CD4-positive, alpha-beta T cell treated with Interferon alpha-2 for 1 hour (primary cell): ENCODE data around the gene PERM1.
A peak's percentile ranks its signal among the peaks of the same experiment; 100 is the strongest.
"Not testable (repeated sequence)": the region's sequence is repeated elsewhere in the genome, so short reads cannot be mapped to it uniquely, and the experiment has no call there.

Experiments used
- DNase-seq, 2 donors: peaks; one replicate each; pipeline ENCODE4 v3.0.0-alpha.2; 2020 to 2022

The PERM1 gene, protein sequence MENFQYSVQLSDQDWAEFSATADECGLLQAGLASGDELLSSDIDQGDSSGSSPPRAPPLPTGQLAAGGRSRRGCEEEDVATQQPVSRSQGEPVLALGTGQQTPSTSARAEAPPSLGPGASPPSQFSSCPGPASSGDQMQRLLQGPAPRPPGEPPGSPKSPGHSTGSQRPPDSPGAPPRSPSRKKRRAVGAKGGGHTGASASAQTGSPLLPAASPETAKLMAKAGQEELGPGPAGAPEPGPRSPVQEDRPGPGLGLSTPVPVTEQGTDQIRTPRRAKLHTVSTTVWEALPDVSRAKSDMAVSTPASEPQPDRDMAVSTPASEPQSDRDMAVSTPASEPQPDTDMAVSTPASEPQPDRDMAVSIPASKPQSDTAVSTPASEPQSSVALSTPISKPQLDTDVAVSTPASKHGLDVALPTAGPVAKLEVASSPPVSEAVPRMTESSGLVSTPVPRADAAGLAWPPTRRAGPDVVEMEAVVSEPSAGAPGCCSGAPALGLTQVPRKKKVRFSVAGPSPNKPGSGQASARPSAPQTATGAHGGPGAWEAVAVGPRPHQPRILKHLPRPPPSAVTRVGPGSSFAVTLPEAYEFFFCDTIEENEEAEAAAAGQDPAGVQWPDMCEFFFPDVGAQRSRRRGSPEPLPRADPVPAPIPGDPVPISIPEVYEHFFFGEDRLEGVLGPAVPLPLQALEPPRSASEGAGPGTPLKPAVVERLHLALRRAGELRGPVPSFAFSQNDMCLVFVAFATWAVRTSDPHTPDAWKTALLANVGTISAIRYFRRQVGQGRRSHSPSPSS

GRCh38 chr1:981955-982558 lies at the start of gene PERM1:
Gene PERM1 (minus strand): TSS chr1:982093. CDS start chr1:981029, 1,064 bp downstream.
- DNase-seq: no peak

GRCh38 chr1:1030867-1031658 lies 49.2 kb upstream of the PERM1 start:
- DNase-seq: not testable (repeated sequence)

- DNase-seq: no peak
Measured at GRCh38 chr1:1027791-1028190, 45.9 kb upstream of the PERM1 start.

- DNase-seq: no peak
Measured at GRCh38 chr1:1026599-1027413, 44.9 kb upstream of the PERM1 start.

DNA sequence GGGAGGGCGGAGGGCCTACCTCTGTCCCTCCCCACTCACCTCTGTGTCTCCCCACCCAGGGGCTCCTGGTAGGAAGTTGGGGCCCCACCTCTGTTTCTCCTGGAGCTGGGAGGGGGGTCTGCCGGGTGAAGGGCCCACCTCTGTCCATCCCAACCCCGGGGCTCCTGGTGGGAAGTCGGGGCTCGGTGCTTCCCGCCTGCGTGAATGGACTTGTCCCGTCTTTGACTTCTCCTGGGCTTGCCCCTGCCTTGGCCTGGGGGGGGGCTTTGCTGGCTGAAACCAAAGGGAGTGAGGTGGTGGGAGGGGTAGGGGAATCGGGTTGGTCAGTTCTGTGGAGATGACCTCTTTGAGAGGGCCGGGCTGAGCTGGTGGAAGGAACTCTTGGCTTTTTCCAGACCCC lies 43.8 kb upstream of the PERM1 start:
- no peak for DNase-seq

DNA sequence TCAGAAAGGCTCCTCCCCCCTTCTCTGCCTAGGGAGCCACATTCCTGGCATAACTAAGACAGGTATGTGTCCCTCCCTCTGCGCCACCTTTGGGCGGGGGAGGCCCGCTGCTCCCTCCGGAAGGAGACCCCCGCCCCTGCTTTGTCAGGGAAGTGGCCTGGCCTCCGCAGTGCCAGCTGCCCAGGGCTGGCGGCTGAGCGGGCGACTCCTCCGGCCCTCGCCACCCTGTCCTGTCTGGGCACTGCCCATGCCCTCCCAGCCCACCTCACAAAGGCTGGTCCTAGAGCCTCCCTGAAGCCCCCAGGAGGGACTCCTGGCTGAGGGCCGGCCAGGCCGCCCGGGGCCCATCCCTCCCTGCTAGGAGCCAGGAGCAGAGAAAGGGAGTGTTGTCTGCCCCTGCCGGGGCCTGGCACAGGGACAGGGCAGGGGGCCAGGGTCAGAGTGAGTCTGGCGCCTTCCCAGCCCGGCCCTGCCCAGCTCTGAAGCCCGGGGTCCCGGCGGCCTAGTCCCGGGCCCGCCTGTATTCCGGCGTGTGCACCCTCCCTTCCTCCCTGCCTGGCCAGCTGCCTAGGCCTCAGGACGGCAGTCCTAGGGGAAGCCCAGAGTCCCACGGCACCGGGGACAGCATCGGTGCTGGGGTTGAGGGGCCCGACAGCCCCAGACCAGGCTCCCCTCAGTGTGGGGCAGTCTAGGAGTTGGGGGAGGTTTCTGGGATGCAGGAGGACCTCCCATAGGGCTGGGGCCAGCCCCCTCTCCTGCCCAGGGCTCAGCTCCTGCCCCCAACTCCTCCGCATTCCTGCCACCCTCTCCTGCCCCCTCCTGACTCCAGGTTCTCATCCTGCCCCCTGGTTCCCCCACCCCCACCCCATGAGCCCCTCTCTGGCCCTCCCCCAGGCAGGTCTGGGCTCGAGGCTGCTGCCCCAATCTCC lies 43.1 kb upstream of the PERM1 start:
- no peak for DNase-seq

- DNase-seq: no peak
Measured at GRCh38 chr1:1024149-1024770, 42.4 kb upstream of the PERM1 start.

DNA sequence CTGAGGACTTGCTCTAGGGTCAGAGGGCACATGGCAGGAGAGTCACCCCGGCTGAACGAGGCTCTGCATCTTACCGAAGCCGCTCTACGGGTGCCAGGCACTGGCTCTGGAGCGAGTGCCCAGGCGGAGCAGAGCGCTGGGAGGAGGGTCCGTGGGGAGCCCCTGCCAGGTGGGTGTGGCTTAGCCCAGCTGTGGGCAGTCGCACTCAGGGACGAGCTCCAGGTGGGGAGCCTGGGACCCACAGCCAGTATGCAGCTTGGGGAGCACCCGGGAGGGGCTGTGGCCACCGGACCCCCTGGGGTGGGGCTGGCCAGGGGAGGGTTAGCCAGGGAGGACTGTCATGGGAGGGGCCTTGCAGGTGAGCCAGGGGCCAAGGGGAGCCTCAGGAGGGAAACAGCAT lies 41.8 kb upstream of the PERM1 start:
- DNase-seq: no peak

GRCh38 chr1:1022302-1023009 lies 40.6 kb upstream of the PERM1 start:
- no peak for DNase-seq

DNA sequence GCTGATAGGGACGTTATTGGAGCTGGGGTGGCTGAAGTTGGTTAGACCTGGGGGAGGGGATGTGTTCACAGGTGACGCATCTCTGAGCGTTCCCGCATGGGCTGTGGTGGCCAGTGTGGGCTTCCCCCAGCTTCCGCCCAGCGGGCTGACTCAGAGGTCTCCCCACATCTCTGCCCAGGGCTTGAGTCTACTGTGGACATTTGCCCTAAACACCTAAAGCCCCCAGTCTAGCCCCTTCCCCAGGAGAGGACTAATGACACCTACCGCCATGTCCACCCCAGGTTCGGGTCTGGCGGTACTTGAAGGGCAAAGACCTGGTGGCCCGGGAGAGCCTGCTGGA lies 40.0 kb upstream of the PERM1 start:
- no peak for DNase-seq

GRCh38 chr1:1021010-1021919 lies 39.4 kb upstream of the PERM1 start:
- DNase-seq: no peak

DNA sequence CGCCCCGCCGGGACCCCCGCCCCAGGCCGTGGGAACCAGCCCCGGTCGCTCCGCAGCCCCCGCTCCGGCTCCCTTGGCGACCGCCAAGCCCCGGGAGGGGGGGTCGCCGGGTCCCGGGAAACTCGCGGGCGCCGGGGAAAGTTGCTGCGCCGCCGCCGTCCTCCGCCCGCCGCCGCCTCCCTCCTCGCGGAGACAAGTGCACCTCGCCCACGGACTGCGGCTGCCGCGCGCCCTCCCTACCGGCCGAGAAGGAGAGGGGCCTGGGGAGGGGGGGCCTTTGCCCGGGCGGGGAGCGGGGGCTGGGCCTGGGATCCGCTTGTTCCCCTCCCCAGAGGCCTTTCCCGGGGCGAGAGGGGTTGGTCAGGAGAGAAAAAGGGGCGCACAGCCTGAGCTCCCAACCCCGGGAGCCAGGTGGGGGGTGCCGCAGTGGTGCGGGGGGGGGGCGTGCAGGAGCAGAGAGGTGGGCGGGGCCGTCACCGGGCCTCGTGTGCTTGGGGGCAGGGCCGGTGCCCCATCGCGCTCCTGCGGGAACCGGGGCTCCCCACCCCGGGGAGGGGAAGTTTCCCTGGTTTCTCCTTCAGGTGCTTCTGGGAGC lies 38.6 kb upstream of the PERM1 start:
- DNase-seq: no peak

DNA sequence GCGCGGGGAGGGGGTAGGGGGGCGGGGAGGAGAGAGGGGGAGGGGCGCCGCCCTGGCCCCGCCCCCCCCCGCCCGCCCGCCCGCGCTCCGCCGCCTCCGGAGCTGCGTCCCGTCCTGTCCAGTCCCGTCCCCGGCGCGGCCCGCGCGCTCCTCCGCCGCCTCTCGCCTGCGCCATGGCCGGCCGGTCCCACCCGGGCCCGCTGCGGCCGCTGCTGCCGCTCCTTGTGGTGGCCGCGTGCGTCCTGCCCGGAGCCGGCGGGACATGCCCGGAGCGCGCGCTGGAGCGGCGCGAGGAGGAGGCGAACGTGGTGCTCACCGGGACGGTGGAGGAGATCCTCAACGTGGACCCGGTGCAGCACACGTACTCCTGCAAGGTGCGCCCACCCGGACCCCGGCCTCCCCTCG lies 38.1 kb upstream of the PERM1 start, which contains the start of gene AGRN:
Gene AGRN, plus strand, starts transcription at position 121 of the 405 bp plus-strand sequence. Its CDS starts 53 bp downstream, at position 174.
- DNase-seq: no peak

GRCh38 chr1:1019122-1019999 lies 37.5 kb upstream of the PERM1 start:
- DNase-seq: peak; percentile 77 to 84

- DNase-seq: not testable (repeated sequence)
Measured at GRCh38 chr1:1018321-1018685, 36.4 kb upstream of the PERM1 start.

DNA sequence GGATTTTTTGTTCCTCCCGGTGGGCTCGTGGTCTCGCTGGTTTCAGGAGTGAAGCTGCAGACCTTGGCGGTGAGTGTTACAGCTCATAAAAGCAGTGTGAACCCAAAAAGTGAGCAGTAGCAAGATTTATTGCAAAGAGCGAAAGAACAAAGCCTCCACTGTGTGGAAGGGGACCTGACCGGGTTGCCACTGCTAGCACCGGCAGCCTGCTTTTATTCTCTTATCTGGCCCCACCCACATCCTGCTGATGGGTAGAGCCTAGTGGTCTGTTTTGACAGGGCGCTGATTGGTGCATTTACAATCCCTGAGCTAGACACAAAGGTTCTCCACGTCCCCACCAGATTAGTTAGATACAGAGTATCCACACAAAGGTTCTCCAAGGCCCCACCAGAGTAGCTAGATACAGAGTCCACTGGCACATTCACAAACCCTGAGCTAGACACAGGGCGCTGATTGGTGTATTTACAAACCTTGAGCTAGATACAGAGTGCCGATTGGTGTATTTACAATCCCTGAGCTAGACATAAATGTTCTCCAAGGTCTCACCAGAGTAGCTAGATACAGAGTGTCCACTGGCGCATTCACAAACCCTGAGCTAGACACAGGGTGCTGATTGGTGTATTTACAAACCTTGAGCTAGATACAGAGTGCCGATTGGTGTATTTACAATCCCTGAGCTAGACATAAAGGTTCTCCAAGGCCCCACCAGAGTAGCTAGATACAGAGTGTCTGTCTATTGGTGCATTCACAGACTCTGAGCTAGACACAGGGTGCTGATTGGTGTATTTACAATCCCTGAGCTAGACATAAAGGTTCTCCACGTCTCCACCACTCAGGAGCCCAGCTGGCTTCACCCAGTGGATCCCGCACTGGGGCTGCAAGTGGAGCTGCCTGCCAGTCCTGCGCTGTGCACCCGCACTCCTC lies 35.8 kb upstream of the PERM1 start:
- DNase-seq: not testable (repeated sequence)
